Ishikawa (cell line): ENCODE data around the gene HP.

Experiments used
- CEBPB ChIP-seq: IDR thresholded peaks from 2 replicates; pipeline ENCODE4 v1.6.1; 2012
- CREB1 ChIP-seq: IDR thresholded peaks from 2 replicates; pipeline ENCODE4 v1.6.1; 2012; ENCODE audit warnings: low read depth
- EP300 ChIP-seq: IDR thresholded peaks from 2 replicates; pipeline ENCODE4 v1.6.1; 2012; ENCODE audit warnings: borderline replicate concordance
- FOXM1 ChIP-seq: IDR thresholded peaks from 2 replicates; pipeline ENCODE4 v1.6.1; 2012; ENCODE audit warnings: low read depth, borderline replicate concordance
- MAX ChIP-seq: IDR thresholded peaks from 2 replicates; pipeline ENCODE4 v1.6.1; 2012
- NFIC ChIP-seq: IDR thresholded peaks from 2 replicates; pipeline ENCODE4 v1.6.1; 2012
- REST ChIP-seq: IDR thresholded peaks from 2 replicates; pipeline ENCODE4 v1.6.1; 2012; ENCODE audit warnings: low read depth, mild to moderate bottlenecking

- TF ChIP-seq NFIC: no peak
- TF ChIP-seq REST: no peak
- TF ChIP-seq MAX: no peak
- no peak for TF ChIP-seq CREB1
- TF ChIP-seq EP300: no peak
- no peak for TF ChIP-seq CEBPB
- no peak for TF ChIP-seq FOXM1
These were observed 2.5 kb upstream of the HP start for GRCh38 chr16:72051818-72052217.
